Progenitor cell of endocrine pancreas (in vitro differentiated cells): Measurements from ENCODE around the gene CD247. TPM values are rescaled to one million over a fixed set of nuclear protein-coding genes. Genes with fewer than 3 reads are reported as not detected.

Source experiments
- DNase-seq: peaks from one replicate; pipeline ENCODE4 v3.0.0; 2021; ENCODE audit warnings: low spot score; ENCODE audit not compliant: unreplicated experiment
- H3K27ac Mint-ChIP-seq: 2 replicates; pipeline ENCODE4 v1.8.0; 2021; ENCODE audit warnings: mild to moderate bottlenecking, moderate library complexity, mixed read lengths
- H3K27me3 Mint-ChIP-seq: 2 replicates; pipeline ENCODE4 v1.8.0; 2021; ENCODE audit warnings: mixed read lengths
- H3K36me3 Mint-ChIP-seq: 2 replicates; pipeline ENCODE4 v1.8.0; 2022; ENCODE audit warnings: mixed read lengths; ENCODE audit not compliant: insufficient read depth
- H3K4me1 Mint-ChIP-seq: 2 replicates; pipeline ENCODE4 v1.8.0; 2021; ENCODE audit warnings: low read depth, mixed read lengths
- H3K4me3 Mint-ChIP-seq: 2 replicates; pipeline ENCODE4 v1.8.0; 2021; ENCODE audit warnings: low read depth, mild to moderate bottlenecking, moderate library complexity, mixed read lengths
- H3K9me3 Mint-ChIP-seq: 2 replicates; pipeline ENCODE4 v1.8.0; 2021; ENCODE audit warnings: low read depth, mixed read lengths
- CTCF ChIP-seq: fragments of 200-600 bp; sonication (generic); IDR thresholded peaks from one replicate; pipeline ENCODE4 v1.5.0; 2021; ENCODE audit warnings: antibody characterized with exemption, mild to moderate bottlenecking; ENCODE audit not compliant: unreplicated experiment
- total RNA-seq: library from RNA; stranded (reverse); gene quantifications from 2 replicates; pipeline ENCODE4 v1.2.1, GENCODE V29; 2021

CD247 gene
- total RNA-seq, 1 donor from 2014 or later: not detected

GRCh38 chr1:167425482-167425881, 92.8 kb downstream of the CD247 start:
- no peak for DNase-seq
- Mint-ChIP-seq H3K4me3 (no peak overlapping the region), H3K27ac (no peak overlapping the region), H3K27me3 (no peaks in the 10 kb centered on the region), H3K9me3 (no peaks in the 10 kb centered on the region), H3K4me1 (no peaks in the 10 kb centered on the region), H3K36me3 (no peaks in the 10 kb centered on the region)
- TF ChIP-seq CTCF: no peak

- Mint-ChIP-seq H3K27me3 (no peaks in the 10 kb centered on the region), H3K4me3 (no peak overlapping the region), H3K4me1 (no peaks in the 10 kb centered on the region), H3K27ac (no peak overlapping the region), H3K36me3 (no peaks in the 10 kb centered on the region), H3K9me3 (no peaks in the 10 kb centered on the region)
- TF ChIP-seq CTCF: no peak
- DNase-seq: no peak
These were observed 94.4 kb downstream of the CD247 start for GRCh38 chr1:167423684-167424619.

- Mint-ChIP-seq H3K36me3 (peaks cover 6% of the 10 kb centered on the region), H3K27ac (no peak overlapping the region), H3K9me3 (no peaks in the 10 kb centered on the region), H3K4me1 (peaks cover 11% of the 10 kb centered on the region), H3K27me3 (no peaks in the 10 kb centered on the region), H3K4me3 (no peak overlapping the region)
- DNase-seq: no peak
- TF ChIP-seq CTCF: no peak
These were observed 97.8 kb downstream of the CD247 start for GRCh38 chr1:167420510-167420909.

GRCh38 chr1:167419245-167419644, 99.1 kb downstream of the CD247 start:
- H3K4me3 Mint-ChIP-seq: no peak overlapping the region
- H3K9me3 Mint-ChIP-seq: no peaks in the 10 kb centered on the region
- no peak for TF ChIP-seq CTCF
- DNase-seq: no peak
- peaks cover 11% of the 10 kb centered on the region for H3K4me1 Mint-ChIP-seq
- H3K27me3 Mint-ChIP-seq: no peaks in the 10 kb centered on the region
- peaks cover 6% of the 10 kb centered on the region for H3K36me3 Mint-ChIP-seq
- no peak overlapping the region for H3K27ac Mint-ChIP-seq

- no peak for DNase-seq
- Mint-ChIP-seq H3K4me3 (no peak overlapping the region), H3K36me3 (peaks cover 9% of the 10 kb centered on the region), H3K4me1 (peaks cover 11% of the 10 kb centered on the region), H3K27ac (no peak overlapping the region), H3K9me3 (no peaks in the 10 kb centered on the region), H3K27me3 (no peaks in the 10 kb centered on the region)
- TF ChIP-seq CTCF: no peak
These were observed 99.9 kb downstream of the CD247 start for GRCh38 chr1:167418391-167418790.
